HCT116 (cell line): ENCODE data around the gene SETD2. TPM values are rescaled to one million over a fixed set of nuclear protein-coding genes. Genes with fewer than 3 reads are reported as not detected.

Source experiments
- ATAC-seq: fragments of 200-7000 bp; cut with Tn5 transposase; 2 replicates; pipeline ENCODE4 v1.9.1; 2020; ENCODE audit warnings: mild to moderate bottlenecking, moderate library complexity
- BruUV-seq: library from RNA; stranded (reverse); fragments of 400-500 nt; replicated peaks from 2 replicates; lab custom pipeline; 2021; lab: Mats Ljungman, UMichigan
- CTCF ChIA-PET: fragments of 300-600 bp; sonication (Branson Sonifier 250); formaldehyde crosslinking; loops from one replicate; lab custom pipeline; 2021; ENCODE audit warnings: antibody characterized with exemption; lab: Charles Lee
- POLR2A ChIA-PET: fragments of 300-600, 350-600 bp; sonication (Branson Sonifier 250); formaldehyde crosslinking; loops from one replicate; lab custom pipeline; 2021; ENCODE audit warnings: antibody characterized with exemption; lab: Charles Lee
- RAD21 ChIA-PET, 2 experiments: fragments of 300-600 bp; sonication (Branson Sonifier 250); formaldehyde crosslinking; loops; one replicate each; lab custom pipeline; 2023; ENCODE audit warnings: low total read pairs in 2 of 2; ENCODE audit not compliant: uncharacterized antibody in 2 of 2, unreplicated experiment in 2 of 2, low non-redundant PET in 1 of 2; lab: Charles Lee
- DNase-seq: peaks from one replicate; pipeline ENCODE4 v3.0.0-alpha.2; 2010; ENCODE audit warnings: low read depth, low spot score
- H2AFZ ChIP-seq: fragments of 200-600 bp; shearing (Covaris generic), sonication (generic); 2 replicates; pipeline ENCODE4 v1.6.1; 2017; ENCODE audit warnings: low read depth, mixed run types, mixed read lengths, antibody characterized with exemption, low read length; ENCODE audit not compliant: poor library complexity, severe bottlenecking
- H3K27ac ChIP-seq: 2 replicates; pipeline ENCODE4 v1.5.1; 2012; ENCODE audit warnings: low read depth, low read length
- H3K27me3 ChIP-seq: fragments of 200-600 bp; sonication (generic); 2 replicates; pipeline ENCODE4 v1.6.1; 2016; ENCODE audit warnings: mixed run types, low read length, mixed read lengths; ENCODE audit not compliant: insufficient read depth
- H3K36me3 ChIP-seq, 2 experiments: fragments of 200-500 bp in 1 of 2; fragments of 200-600 bp in 1 of 2; sonication (Bioruptor generic) in 1 of 2; sonication (generic) in 1 of 2; 2 replicates each; pipeline versions ENCODE4 v1.5.1 to v1.6.1; 2014 to 2016; ENCODE audit warnings: low read length in 2 of 2, inconsistent platforms in 1 of 2, mixed read lengths in 1 of 2, mixed run types in 1 of 2; ENCODE audit not compliant: insufficient read depth in 2 of 2, control insufficient read depth in 1 of 2
- H3K4me1 ChIP-seq, 2 experiments: fragments of 200-600 bp in 1 of 2; sonication (generic) in 1 of 2; 2 replicates each; pipeline versions ENCODE4 v1.5.1 to v1.6.1; 2012 to 2017; ENCODE audit warnings: low read length in 2 of 2, inconsistent platforms in 1 of 2, mild to moderate bottlenecking in 1 of 2, mixed read lengths in 1 of 2, mixed run types in 1 of 2, moderate library complexity in 1 of 2; ENCODE audit not compliant: insufficient read depth in 2 of 2, control insufficient read depth in 1 of 2
- H3K4me2 ChIP-seq: fragments of 200-600 bp; sonication (generic); 2 replicates; pipeline ENCODE4 v1.6.1; 2017; ENCODE audit warnings: mixed run types, low read length, mixed read lengths
- H3K4me3 ChIP-seq, 2 experiments: fragments of 200-600 bp in 1 of 2; sonication (generic) in 1 of 2; replicated peaks in 1 of 2; 2 replicates each; pipeline ENCODE4 v1.5.1; 2011 to 2016; ENCODE audit warnings: low read length in 2 of 2, control low read depth in 1 of 2, low read depth in 1 of 2, mild to moderate bottlenecking in 1 of 2, mixed read lengths in 1 of 2, mixed run types in 1 of 2
- H3K79me2 ChIP-seq: fragments of 200-600 bp; sonication (generic); 2 replicates; pipeline ENCODE4 v1.6.1; 2017; ENCODE audit warnings: mild to moderate bottlenecking, mixed run types, low read length, moderate library complexity, mixed read lengths; ENCODE audit not compliant: insufficient read depth
- H3K9ac ChIP-seq: fragments of 200-600 bp; sonication (generic); 2 replicates; pipeline ENCODE4 v1.6.1; 2016; ENCODE audit warnings: low read length, mixed read lengths
- H3K9me2 ChIP-seq: fragments of 200-600 bp; sonication (generic), shearing (Covaris generic); 2 replicates; pipeline ENCODE4 v1.6.1; 2017; ENCODE audit warnings: mixed run types, mild to moderate bottlenecking, moderate library complexity; ENCODE audit not compliant: insufficient read depth
- H3K9me3 ChIP-seq, 2 experiments: fragments of 200-500 bp in 1 of 2; fragments of 200-600 bp in 1 of 2; sonication (Bioruptor generic) in 1 of 2; sonication (generic) in 1 of 2; 2 replicates each; pipeline ENCODE4 v1.6.1; 2014 to 2017; ENCODE audit warnings: low read length in 2 of 2, mixed read lengths in 2 of 2, inconsistent platforms in 1 of 2, low read depth in 1 of 2, mild to moderate bottlenecking in 1 of 2, mixed run types in 1 of 2, moderate library complexity in 1 of 2; ENCODE audit not compliant: control insufficient read depth in 1 of 2, insufficient read depth in 1 of 2
- H4K20me1 ChIP-seq: fragments of 200-600 bp; sonication (generic), shearing (Covaris generic); 2 replicates; pipeline ENCODE4 v1.6.1; 2017; ENCODE audit warnings: mixed run types, mild to moderate bottlenecking, moderate library complexity; ENCODE audit not compliant: insufficient read depth
- CBX3 ChIP-seq: IDR thresholded peaks from 2 replicates; pipeline ENCODE4 v1.6.1; 2012; ENCODE audit warnings: low read depth
- CEBPB ChIP-seq: IDR thresholded peaks from 2 replicates; pipeline ENCODE4 v1.6.1; 2012; ENCODE audit warnings: low read depth
- ELF1 ChIP-seq: IDR thresholded peaks from 2 replicates; pipeline ENCODE4 v1.6.1; 2012; ENCODE audit warnings: low read depth, borderline replicate concordance
- EZH2 ChIP-seq: fragments of 200-600 bp; sonication (generic); IDR thresholded peaks from 2 replicates; pipeline ENCODE4 v1.6.1; 2017; ENCODE audit warnings: antibody characterized with exemption, mixed run types
- FOSL1 ChIP-seq: IDR thresholded peaks from 2 replicates; pipeline ENCODE4 v1.6.1; 2012; ENCODE audit warnings: low read depth
- POLR2A ChIP-seq: IDR thresholded peaks from 2 replicates; pipeline ENCODE4 v1.7.0; 2011; ENCODE audit warnings: borderline replicate concordance; ENCODE audit not compliant: insufficient read depth, insufficient read length; ENCODE audit errors: extremely low read depth
- POLR2AphosphoS5 ChIP-seq: IDR thresholded peaks from 2 replicates; pipeline ENCODE4 v1.6.1; 2011; ENCODE audit warnings: mild to moderate bottlenecking, low read depth, low read length, moderate library complexity
- SP1 ChIP-seq: IDR thresholded peaks from 2 replicates; pipeline ENCODE4 v1.6.1; 2012; ENCODE audit warnings: low read depth
- TCF7L2 ChIP-seq: IDR thresholded peaks from 2 replicates; pipeline ENCODE4 v1.7.0; 2011; ENCODE audit warnings: borderline replicate concordance, inconsistent platforms; ENCODE audit not compliant: insufficient read depth, insufficient read length; ENCODE audit errors: extremely low read depth
- YY1 ChIP-seq: IDR thresholded peaks from 2 replicates; pipeline ENCODE4 v1.6.1; 2011; ENCODE audit warnings: low read length, low read depth, moderate library complexity, mild to moderate bottlenecking; ENCODE audit not compliant: insufficient replicate concordance; ENCODE audit errors: extremely low read depth
- ZNF274 ChIP-seq: fragments of 200-500 bp; sonication (Bioruptor generic); IDR thresholded peaks from 2 replicates; pipeline ENCODE4 v1.6.1; 2014; ENCODE audit warnings: mild to moderate bottlenecking, low read depth, low read length, inconsistent platforms
- intact Hi-C: fragments of 100-400 bp; cut with micrococcal nuclease; formaldehyde crosslinking; loops from 2 replicates; pipeline ENCODE4 v1.10.0; 2022
- total RNA-seq: library from RNA; stranded (reverse); gene quantifications from one replicate; pipeline ENCODE4 v1.2.1, GENCODE V29; 2021; ENCODE audit not compliant: unreplicated experiment
- TF ChIP-seq, protein P1 (sequence below): IDR thresholded peaks from 2 replicates; pipeline ENCODE4 v1.6.1; 2012
- TF ChIP-seq, protein P2 (sequence below): IDR thresholded peaks from 2 replicates; pipeline ENCODE4 v1.6.1; 2011; ENCODE audit warnings: mild to moderate bottlenecking, low read length, moderate library complexity; ENCODE audit not compliant: insufficient replicate concordance; ENCODE audit errors: extremely low read depth
- TF ChIP-seq, protein P3 (sequence below): IDR thresholded peaks from 2 replicates; pipeline ENCODE4 v1.6.1; 2012
- TF ChIP-seq, protein P4 (sequence below), 3 experiments: fragments of 200-600 bp in 1 of 3; sonication (generic) in 1 of 3; IDR thresholded peaks in 2 of 3; conservative IDR thresholded peaks in 1 of 3; 2 replicates each; pipeline ENCODE4 v1.5.1; 2012 to 2017; ENCODE audit warnings: low read depth in 2 of 3, low read length in 2 of 3, antibody characterized with exemption in 1 of 3, borderline replicate concordance in 1 of 3, control low read depth in 1 of 3, mild to moderate bottlenecking in 1 of 3, mixed read lengths in 1 of 3, mixed run types in 1 of 3, moderate library complexity in 1 of 3; ENCODE audit not compliant: insufficient read depth in 1 of 3

SETD2 gene
- total RNA-seq, 1 experiment from 2014 or later, result 33.0 TPM

DNA sequence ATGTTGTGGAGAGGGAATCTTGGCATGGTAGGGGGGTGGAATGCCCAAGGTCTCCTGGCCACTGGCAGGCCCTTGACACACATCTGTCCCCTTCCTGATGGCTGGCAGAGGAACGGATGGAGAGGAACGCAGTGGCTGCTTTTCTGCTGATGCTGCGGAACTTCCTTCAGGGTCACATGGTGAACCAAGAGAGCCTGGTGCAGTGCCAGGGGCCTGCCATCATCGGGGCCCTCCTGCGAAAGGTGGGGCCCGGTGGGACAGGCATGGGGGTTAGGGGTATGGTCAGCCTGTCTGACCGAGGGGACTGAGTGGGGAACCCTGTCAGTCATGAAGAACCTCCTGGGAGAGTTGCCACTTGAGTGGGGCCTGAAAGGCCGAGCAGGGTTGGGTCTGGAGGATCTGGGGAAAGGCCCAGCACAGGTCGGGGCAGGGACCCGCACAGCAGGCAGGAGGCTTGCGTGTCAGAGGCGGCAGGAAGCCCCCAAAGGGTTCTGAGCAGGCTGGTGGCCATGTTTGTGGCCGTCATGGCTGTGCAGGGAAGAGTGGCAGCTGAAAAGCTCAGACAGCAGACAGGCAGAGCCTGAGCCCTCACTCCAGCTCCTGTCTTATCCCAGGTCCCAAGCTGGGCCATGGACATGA is 166.3 kb downstream of the SETD2 start:
- H3K27ac ChIP-seq, result no peak overlapping the region
- H3K4me2 ChIP-seq, result no peak overlapping the region
- H2AFZ ChIP-seq, result no peak overlapping the region
- intact Hi-C loops, result loop anchor here (1.0 kb wide), 2 partner anchors 74 to 292 kb away; no protein-coding TSS in a partner anchor
- TF ChIP-seq, protein P1, sequence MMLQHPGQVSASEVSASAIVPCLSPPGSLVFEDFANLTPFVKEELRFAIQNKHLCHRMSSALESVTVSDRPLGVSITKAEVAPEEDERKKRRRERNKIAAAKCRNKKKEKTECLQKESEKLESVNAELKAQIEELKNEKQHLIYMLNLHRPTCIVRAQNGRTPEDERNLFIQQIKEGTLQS, result no peak
- TF ChIP-seq FOSL1 (no peak), EZH2 (no peak), YY1 (no peak), SP1 (no peak), ZNF274 (no peak), CEBPB (no peak), POLR2AphosphoS5 (no peak), ELF1 (no peak), POLR2A (no peak), TCF7L2 (no peak), CBX3 (no peak)
- TF ChIP-seq, protein P2, sequence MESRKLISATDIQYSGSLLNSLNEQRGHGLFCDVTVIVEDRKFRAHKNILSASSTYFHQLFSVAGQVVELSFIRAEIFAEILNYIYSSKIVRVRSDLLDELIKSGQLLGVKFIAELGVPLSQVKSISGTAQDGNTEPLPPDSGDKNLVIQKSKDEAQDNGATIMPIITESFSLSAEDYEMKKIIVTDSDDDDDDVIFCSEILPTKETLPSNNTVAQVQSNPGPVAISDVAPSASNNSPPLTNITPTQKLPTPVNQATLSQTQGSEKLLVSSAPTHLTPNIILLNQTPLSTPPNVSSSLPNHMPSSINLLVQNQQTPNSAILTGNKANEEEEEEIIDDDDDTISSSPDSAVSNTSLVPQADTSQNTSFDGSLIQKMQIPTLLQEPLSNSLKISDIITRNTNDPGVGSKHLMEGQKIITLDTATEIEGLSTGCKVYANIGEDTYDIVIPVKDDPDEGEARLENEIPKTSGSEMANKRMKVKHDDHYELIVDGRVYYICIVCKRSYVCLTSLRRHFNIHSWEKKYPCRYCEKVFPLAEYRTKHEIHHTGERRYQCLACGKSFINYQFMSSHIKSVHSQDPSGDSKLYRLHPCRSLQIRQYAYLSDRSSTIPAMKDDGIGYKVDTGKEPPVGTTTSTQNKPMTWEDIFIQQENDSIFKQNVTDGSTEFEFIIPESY, result no peak
- TF ChIP-seq, protein P3, sequence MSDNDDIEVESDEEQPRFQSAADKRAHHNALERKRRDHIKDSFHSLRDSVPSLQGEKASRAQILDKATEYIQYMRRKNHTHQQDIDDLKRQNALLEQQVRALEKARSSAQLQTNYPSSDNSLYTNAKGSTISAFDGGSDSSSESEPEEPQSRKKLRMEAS, result no peak
- TF ChIP-seq, protein P4, sequence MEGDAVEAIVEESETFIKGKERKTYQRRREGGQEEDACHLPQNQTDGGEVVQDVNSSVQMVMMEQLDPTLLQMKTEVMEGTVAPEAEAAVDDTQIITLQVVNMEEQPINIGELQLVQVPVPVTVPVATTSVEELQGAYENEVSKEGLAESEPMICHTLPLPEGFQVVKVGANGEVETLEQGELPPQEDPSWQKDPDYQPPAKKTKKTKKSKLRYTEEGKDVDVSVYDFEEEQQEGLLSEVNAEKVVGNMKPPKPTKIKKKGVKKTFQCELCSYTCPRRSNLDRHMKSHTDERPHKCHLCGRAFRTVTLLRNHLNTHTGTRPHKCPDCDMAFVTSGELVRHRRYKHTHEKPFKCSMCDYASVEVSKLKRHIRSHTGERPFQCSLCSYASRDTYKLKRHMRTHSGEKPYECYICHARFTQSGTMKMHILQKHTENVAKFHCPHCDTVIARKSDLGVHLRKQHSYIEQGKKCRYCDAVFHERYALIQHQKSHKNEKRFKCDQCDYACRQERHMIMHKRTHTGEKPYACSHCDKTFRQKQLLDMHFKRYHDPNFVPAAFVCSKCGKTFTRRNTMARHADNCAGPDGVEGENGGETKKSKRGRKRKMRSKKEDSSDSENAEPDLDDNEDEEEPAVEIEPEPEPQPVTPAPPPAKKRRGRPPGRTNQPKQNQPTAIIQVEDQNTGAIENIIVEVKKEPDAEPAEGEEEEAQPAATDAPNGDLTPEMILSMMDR (IDR thresholded peaks at IDR 0.05 in 2 of 3, conservative IDR thresholded peaks at IDR 0.05 in 1 of 3; ENCODE audit: borderline replicate concordance in 1 of 3, insufficient read depth in 1 of 3, low read depth in 2 of 3, low read length in 2 of 3), result no peak
- DNase-seq, result no peak
- H3K4me1 ChIP-seq, result peaks cover 0 to 15% of the 10 kb centered on the region in 2 experiments; a peak in 1 of 4 replicates
- H3K79me2 ChIP-seq, result no peaks in the 10 kb centered on the region
- H4K20me1 ChIP-seq, result no peaks in the 10 kb centered on the region
- H3K9me3 ChIP-seq, result no peaks in the 10 kb centered on the region
- H3K9me2 ChIP-seq, result no peaks in the 10 kb centered on the region
- no peak overlapping the region for H3K9ac ChIP-seq
- no peaks in the 10 kb centered on the region for H3K27me3 ChIP-seq
- ChIA-PET POLR2A (no interaction called here), CTCF (interaction anchor here (1.4 kb wide), 1 partner anchor 62 kb away, joined by 5 read pairs; no protein-coding TSS in a partner anchor), RAD21 (no interaction called here)
- no TSS peak for BruUV-seq
- peaks cover 0 to 16% of the 10 kb centered on the region in 2 experiments; a peak in 2 of 4 replicates for H3K36me3 ChIP-seq
- no peak overlapping the region for H3K4me3 ChIP-seq
- 0 out of 2 replicates have a peak, but pooled peaks have one; percentile 3 for ATAC-seq
